IMR-90 (cell line): ENCODE measurements around the gene COG3. TPM values are rescaled to one million over a fixed set of nuclear protein-coding genes. Genes with fewer than 3 reads are reported as not detected.

Experiments
- ATAC-seq: fragments of 200-7000 bp; cut with Tn5 transposase; 2 replicates; pipeline ENCODE4 v1.9.1; 2020; ENCODE audit warnings: low read depth, mild to moderate bottlenecking, moderate library complexity
- BruUV-seq: library from RNA; stranded (reverse); fragments of 400-500 nt; replicated peaks from 2 replicates; lab custom pipeline; 2021; lab: Mats Ljungman, UMichigan
- CTCF ChIA-PET: fragments of 300-600 bp; formaldehyde crosslinking; extraction: SDS; loops from one replicate; lab custom pipeline; 2021; ENCODE audit warnings: antibody characterized with exemption; lab: Yijun Ruan, JAX
- POLR2A ChIA-PET: fragments of 300-600 bp; sonication (Branson Sonifier 250); formaldehyde crosslinking; loops from one replicate; lab custom pipeline; 2022; ENCODE audit warnings: antibody characterized with exemption; ENCODE audit not compliant: unreplicated experiment; lab: Charles Lee
- DNase-seq: peaks from one replicate; pipeline ENCODE4 v3.0.0; 2013
- H2AFZ ChIP-seq: replicated peaks from 2 replicates; pipeline ENCODE3; 2013; ENCODE audit warnings: low read length, mild to moderate bottlenecking; ENCODE audit not compliant: poor library complexity
- H2AK5ac ChIP-seq: 2 replicates; pipeline ENCODE4 v1.6.1; 2013; ENCODE audit warnings: low read depth, low read length, inconsistent platforms
- H2AK9ac ChIP-seq: replicated peaks from 2 replicates; pipeline ENCODE3; 2013; ENCODE audit warnings: mild to moderate bottlenecking, low read depth, low read length, moderate library complexity; ENCODE audit not compliant: poor library complexity
- H2BK120ac ChIP-seq: 2 replicates; pipeline ENCODE4 v1.6.1; 2013; ENCODE audit warnings: low read depth, low read length, inconsistent platforms
- H2BK15ac ChIP-seq: 3 replicates; pipeline ENCODE4 v1.6.1; 2013; ENCODE audit warnings: low read depth, low read length, inconsistent platforms
- H2BK20ac ChIP-seq: 2 replicates; pipeline ENCODE4 v1.6.1; 2013; ENCODE audit warnings: low read depth, mild to moderate bottlenecking, inconsistent platforms, low read length, moderate library complexity
- H2BK5ac ChIP-seq: 2 replicates; pipeline ENCODE4 v1.6.1; 2013; ENCODE audit warnings: mild to moderate bottlenecking, low read depth, low read length, inconsistent platforms; ENCODE audit not compliant: poor library complexity, severe bottlenecking
- H3K14ac ChIP-seq: replicated peaks from 2 replicates; pipeline ENCODE4 v1.6.1; 2013; ENCODE audit warnings: low read depth, low read length, inconsistent platforms
- H3K18ac ChIP-seq: 2 replicates; pipeline ENCODE4 v1.6.1; 2013; ENCODE audit warnings: low read depth, low read length, control low read depth
- H3K23ac ChIP-seq: 2 replicates; pipeline ENCODE4 v1.6.1; 2013; ENCODE audit warnings: low read depth, low read length, inconsistent platforms
- H3K27ac ChIP-seq: 2 replicates; pipeline ENCODE4 v1.5.1; 2013; ENCODE audit warnings: mild to moderate bottlenecking, control low read depth, low read length; ENCODE audit not compliant: insufficient read depth
- H3K27me3 ChIP-seq: 2 replicates; pipeline ENCODE4 v1.6.1; 2013; ENCODE audit warnings: low read length; ENCODE audit not compliant: control insufficient read depth, insufficient read depth
- H3K36me3 ChIP-seq: 2 replicates; pipeline ENCODE4 v1.6.1; 2013; ENCODE audit warnings: low read length, mixed read lengths; ENCODE audit not compliant: control insufficient read depth, insufficient read depth
- H3K4ac ChIP-seq: 2 replicates; pipeline ENCODE4 v1.6.1; 2013; ENCODE audit warnings: low read depth, low read length, inconsistent platforms
- H3K4me1 ChIP-seq: 2 replicates; pipeline ENCODE4 v1.6.1; 2013; ENCODE audit warnings: low read length, mixed read lengths; ENCODE audit not compliant: control insufficient read depth, insufficient read depth
- H3K4me2 ChIP-seq: 2 replicates; pipeline ENCODE4 v1.6.1; 2013; ENCODE audit warnings: low read depth, mild to moderate bottlenecking, control low read depth, low read length, moderate library complexity
- H3K4me3 ChIP-seq: 2 replicates; pipeline ENCODE4 v1.5.1; 2013; ENCODE audit warnings: low read depth, mild to moderate bottlenecking, control low read depth, low read length, moderate library complexity; ENCODE audit not compliant: insufficient read depth
- H3K56ac ChIP-seq: 2 replicates; pipeline ENCODE4 v1.6.1; 2013; ENCODE audit warnings: low read length, inconsistent platforms; ENCODE audit not compliant: insufficient read depth; ENCODE audit errors: extremely low read depth
- H3K79me1 ChIP-seq, 2 experiments: 2 replicates each; pipeline ENCODE4 v1.6.1; 2013; ENCODE audit warnings: low read length in 2 of 2, inconsistent platforms in 1 of 2, low read depth in 1 of 2
- H3K9ac ChIP-seq: 2 replicates; pipeline ENCODE4 v1.6.1; 2013; ENCODE audit warnings: low read depth, low read length, control low read depth
- H3K9me1 ChIP-seq: 2 replicates; pipeline ENCODE4 v1.6.1; 2013; ENCODE audit warnings: low read length, inconsistent platforms; ENCODE audit not compliant: insufficient read depth
- H3K9me3 ChIP-seq: 2 replicates; pipeline ENCODE4 v1.6.1; 2013; ENCODE audit warnings: low read length; ENCODE audit not compliant: control insufficient read depth, insufficient read depth
- H4K20me1 ChIP-seq: 2 replicates; pipeline ENCODE4 v1.6.1; 2013; ENCODE audit warnings: low read length, inconsistent platforms; ENCODE audit not compliant: insufficient read depth
- H4K5ac ChIP-seq: 2 replicates; pipeline ENCODE4 v1.6.1; 2013; ENCODE audit warnings: mild to moderate bottlenecking, low read depth, low read length, control low read depth
- H4K8ac ChIP-seq, 2 experiments: 2 replicates each; pipeline ENCODE4 v1.6.1; 2013; ENCODE audit warnings: low read depth in 2 of 2, low read length in 2 of 2, control low read depth in 1 of 2, inconsistent platforms in 1 of 2
- H4K91ac ChIP-seq: 2 replicates; pipeline ENCODE4 v1.6.1; 2013; ENCODE audit warnings: low read depth, low read length, inconsistent platforms; ENCODE audit not compliant: insufficient read depth
- BHLHE40 ChIP-seq: fragments of 150-350 bp; IDR thresholded peaks from 2 replicates; pipeline ENCODE4 v1.6.1; 2016; ENCODE audit warnings: mild to moderate bottlenecking, low read depth, low read length
- CEBPB ChIP-seq: IDR thresholded peaks from 2 replicates; pipeline ENCODE4 v1.6.1; 2012; ENCODE audit warnings: low read depth, low read length, improper control_type of control experiment
- CHD1 ChIP-seq: IDR thresholded peaks from 2 replicates; pipeline ENCODE4 v1.6.1; 2012; ENCODE audit warnings: low read depth, low read length, improper control_type of control experiment
- CTCF ChIP-seq: conservative IDR thresholded peaks from 2 replicates; pipeline ENCODE4 v1.5.1; 2012; ENCODE audit warnings: mild to moderate bottlenecking, low read depth, low read length, improper control_type of control experiment
- FOS ChIP-seq: fragments of 150-350 bp; IDR thresholded peaks from 2 replicates; pipeline ENCODE4 v1.6.1; 2016; ENCODE audit warnings: low read depth, low read length
- MAFK ChIP-seq: IDR thresholded peaks from 2 replicates; pipeline ENCODE4 v1.6.1; 2012; ENCODE audit warnings: low read depth, low read length, improper control_type of control experiment
- MAZ ChIP-seq: IDR thresholded peaks from 2 replicates; pipeline ENCODE4 v1.6.1; 2012; ENCODE audit warnings: low read depth, mild to moderate bottlenecking, low read length, improper control_type of control experiment, moderate library complexity, borderline replicate concordance
- MXI1 ChIP-seq: IDR thresholded peaks from 2 replicates; pipeline ENCODE4 v1.6.1; 2012; ENCODE audit warnings: low read depth, mild to moderate bottlenecking, low read length, moderate library complexity, borderline replicate concordance
- NFE2L2 ChIP-seq: fragments of 150-350 bp; IDR thresholded peaks from 2 replicates; pipeline ENCODE4 v1.6.1; 2016; ENCODE audit warnings: low read depth, mild to moderate bottlenecking, low read length
- POLR2A ChIP-seq: IDR thresholded peaks from 2 replicates; pipeline ENCODE4 v1.6.1; 2012; ENCODE audit warnings: mild to moderate bottlenecking, low read depth, low read length
- RAD21 ChIP-seq: IDR thresholded peaks from 2 replicates; pipeline ENCODE4 v1.6.1; 2012; ENCODE audit warnings: low read length, improper control_type of control experiment
- RCOR1 ChIP-seq: IDR thresholded peaks from 2 replicates; pipeline ENCODE4 v1.6.1; 2012; ENCODE audit warnings: mild to moderate bottlenecking, low read length, improper control_type of control experiment; ENCODE audit not compliant: insufficient replicate concordance
- RFX5 ChIP-seq: IDR thresholded peaks from 2 replicates; pipeline ENCODE4 v1.8.0; 2012; ENCODE audit warnings: low read depth, mild to moderate bottlenecking, low read length, moderate library complexity
- SMC3 ChIP-seq: fragments of 150-350 bp; IDR thresholded peaks from 2 replicates; pipeline ENCODE4 v1.6.1; 2016; ENCODE audit warnings: low read depth, mild to moderate bottlenecking, antibody characterized with exemption, low read length, moderate library complexity
- USF2 ChIP-seq: fragments of 150-350 bp; IDR thresholded peaks from 2 replicates; pipeline ENCODE4 v1.6.1; 2017; ENCODE audit warnings: mild to moderate bottlenecking, antibody characterized with exemption, low read length, low read depth
- WGBS, 2 experiments: methylation state at CpG; one replicate each; pipeline versions ENCODE4 v1.1.5 to v1.1.7; 2013; ENCODE audit warnings: missing lambda C conversion rate in 2 of 2; ENCODE audit not compliant: insufficient read length in 1 of 2; ENCODE audit errors: extremely low coverage in 2 of 2; 5-methylcytosine and 5-hydroxymethylcytosine counted together
- dilution Hi-C: fragments of 300-500 bp; cut with HindIII; formaldehyde crosslinking; loops from one replicate; pipeline ENCODE4 v1.14.3; 2018; ENCODE audit warnings: low sequenced_read_pairs; ENCODE audit not compliant: unreplicated experiment
- in situ Hi-C: fragments of 300-500 bp; cut with MboI; formaldehyde crosslinking; loops from 3 replicates; pipeline ENCODE4 v1.14.3; 2019; ENCODE audit warnings: low sequenced_read_pairs, inconsistent platforms, mixed read lengths
- intact Hi-C: fragments of 100-400 bp; cut with micrococcal nuclease; formaldehyde crosslinking; loops from 2 replicates; pipeline ENCODE4 v1.10.0; 2022
- polyA plus RNA-seq, 3 experiments: library from polyadenylated mRNA; depleted of rRNA; stranded (reverse); fragments of >200 nt; gene quantifications; 2 replicates each; pipeline ENCODE4 v1.2.3, GENCODE V29; 2012; ENCODE audit warnings: low replicate concordance in 1 of 3
- total RNA-seq: library from RNA; depleted of rRNA; stranded (reverse); fragments of >200 nt; gene quantifications from 2 replicates; pipeline ENCODE4 v1.2.3, GENCODE V29; 2012
- TF ChIP-seq, protein P1 (sequence below): fragments of 150-350 bp; IDR thresholded peaks from 2 replicates; pipeline ENCODE4 v1.6.1; 2016; ENCODE audit warnings: low read depth, mild to moderate bottlenecking, low read length, moderate library complexity, borderline replicate concordance

Gene COG3
- total and polyA plus RNA-seq, 2 of the 4 experiments (the other 2 are of a cell fraction): 21.7 to 31.9 TPM

- no peak overlapping the region for H2BK5ac ChIP-seq
- no peak overlapping the region for H3K18ac ChIP-seq
- no peak for DNase-seq
- no peak overlapping the region for H3K23ac ChIP-seq
- no peak overlapping the region for H3K27ac ChIP-seq
- no peak overlapping the region for H4K8ac ChIP-seq
- dilution Hi-C loops: no loop called here
- no peak overlapping the region for H2BK120ac ChIP-seq
- BruUV-seq: no TSS peak
- H3K56ac ChIP-seq: no peak overlapping the region
- intact Hi-C loops: no loop called here
- no peak overlapping the region for H3K4me3 ChIP-seq
- POLR2A ChIA-PET: no interaction called here
- no peaks in the 10 kb centered on the region for H4K20me1 ChIP-seq
- TF ChIP-seq RCOR1: no peak
- TF ChIP-seq, protein P1, sequence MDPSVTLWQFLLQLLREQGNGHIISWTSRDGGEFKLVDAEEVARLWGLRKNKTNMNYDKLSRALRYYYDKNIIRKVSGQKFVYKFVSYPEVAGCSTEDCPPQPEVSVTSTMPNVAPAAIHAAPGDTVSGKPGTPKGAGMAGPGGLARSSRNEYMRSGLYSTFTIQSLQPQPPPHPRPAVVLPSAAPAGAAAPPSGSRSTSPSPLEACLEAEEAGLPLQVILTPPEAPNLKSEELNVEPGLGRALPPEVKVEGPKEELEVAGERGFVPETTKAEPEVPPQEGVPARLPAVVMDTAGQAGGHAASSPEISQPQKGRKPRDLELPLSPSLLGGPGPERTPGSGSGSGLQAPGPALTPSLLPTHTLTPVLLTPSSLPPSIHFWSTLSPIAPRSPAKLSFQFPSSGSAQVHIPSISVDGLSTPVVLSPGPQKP: no peak
- TF ChIP-seq CHD1: no peak
- TF ChIP-seq MXI1: no peak
- TF ChIP-seq CTCF: no peak
- no peak for TF ChIP-seq MAFK
- TF ChIP-seq MAZ: no peak
- TF ChIP-seq RAD21: no peak
- TF ChIP-seq FOS: no peak
- TF ChIP-seq SMC3: no peak
- TF ChIP-seq CEBPB: no peak
- TF ChIP-seq RFX5: no peak
- no peak for TF ChIP-seq BHLHE40
- no peak for TF ChIP-seq POLR2A
- TF ChIP-seq NFE2L2: no peak
- TF ChIP-seq USF2: no peak
- H3K27me3 ChIP-seq: peaks cover 14% of the 10 kb centered on the region
- no peaks in the 10 kb centered on the region for H3K79me1 ChIP-seq
- no peaks in the 10 kb centered on the region for H3K36me3 ChIP-seq
- H3K14ac ChIP-seq: no peak overlapping the region
- H2BK20ac ChIP-seq: no peak overlapping the region
- H4K91ac ChIP-seq: no peak overlapping the region
- H4K5ac ChIP-seq: no peak overlapping the region
- H3K9me1 ChIP-seq: no peaks in the 10 kb centered on the region
- no peak overlapping the region for H3K4me2 ChIP-seq
- H3K9ac ChIP-seq: no peak overlapping the region
- H2BK15ac ChIP-seq: no peak overlapping the region
- H3K4ac ChIP-seq: no peak overlapping the region
- no peak overlapping the region for H2AK5ac ChIP-seq
- CTCF ChIA-PET: no interaction called here
- H2AK9ac ChIP-seq: no peak overlapping the region
- no peaks in the 10 kb centered on the region for H3K9me3 ChIP-seq
- no peaks in the 10 kb centered on the region for H3K4me1 ChIP-seq
- H2AFZ ChIP-seq: no peak overlapping the region
- no peak for ATAC-seq
- in situ Hi-C loops: no loop called here
- 52% methylated on average over 4 of the region's 4 CpGs; no CpG with 5 or more reads in 1 of the 2 experiments for WGBS, 2 experiments
Measured at GRCh38 chr13:45554604-45555109, 89.9 kb downstream of the COG3 start.
